GM18517 (cell line): ENCODE measurements around the gene IFI30.

ENCODE experiments used
- ATAC-seq: cut with Tn5 transposase; IDR thresholded peaks from one replicate; pipeline ENCODE4 v1.9.1; 2021; ENCODE audit warnings: mild to moderate bottlenecking, moderate library complexity; ENCODE audit not compliant: unreplicated experiment

Gene IFI30

DNA sequence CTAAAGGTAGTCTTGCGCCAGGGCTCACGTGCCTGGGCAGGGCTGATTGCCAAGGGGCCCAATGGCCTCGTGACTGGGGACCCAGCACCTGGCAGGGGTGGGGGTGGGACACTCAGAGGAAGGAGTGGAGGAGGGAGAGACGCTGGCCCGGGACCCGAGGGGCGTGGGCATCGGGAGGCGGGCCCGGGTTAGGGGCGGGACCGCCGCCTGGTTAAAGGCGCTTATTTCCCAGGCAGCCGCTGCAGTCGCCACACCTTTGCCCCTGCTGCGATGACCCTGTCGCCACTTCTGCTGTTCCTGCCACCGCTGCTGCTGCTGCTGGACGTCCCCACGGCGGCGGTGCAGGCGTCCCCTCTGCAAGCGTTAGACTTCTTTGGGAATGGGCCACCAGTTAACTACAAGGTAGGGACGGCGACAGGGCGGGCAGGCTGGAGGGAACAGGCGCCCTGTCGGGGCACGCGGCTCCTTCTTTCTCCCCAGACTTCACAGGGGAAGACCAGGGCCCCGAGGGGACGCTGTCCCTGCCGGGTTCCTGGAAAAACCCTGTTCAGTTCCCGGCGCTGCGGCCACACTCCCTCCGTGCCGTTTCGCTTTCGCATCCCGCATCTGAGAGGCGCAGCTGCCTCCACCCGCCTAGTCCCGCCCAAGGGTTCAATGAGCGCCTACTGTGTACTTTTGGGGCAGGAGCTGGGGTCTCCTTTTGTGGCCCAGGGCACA is at the start of gene IFI30:
Gene IFI30 (plus strand): TSS at position 242 of the 717 bp plus-strand sequence. CDS start 29 bp downstream, at position 271.
- peak; percentile 47 for ATAC-seq

DNA sequence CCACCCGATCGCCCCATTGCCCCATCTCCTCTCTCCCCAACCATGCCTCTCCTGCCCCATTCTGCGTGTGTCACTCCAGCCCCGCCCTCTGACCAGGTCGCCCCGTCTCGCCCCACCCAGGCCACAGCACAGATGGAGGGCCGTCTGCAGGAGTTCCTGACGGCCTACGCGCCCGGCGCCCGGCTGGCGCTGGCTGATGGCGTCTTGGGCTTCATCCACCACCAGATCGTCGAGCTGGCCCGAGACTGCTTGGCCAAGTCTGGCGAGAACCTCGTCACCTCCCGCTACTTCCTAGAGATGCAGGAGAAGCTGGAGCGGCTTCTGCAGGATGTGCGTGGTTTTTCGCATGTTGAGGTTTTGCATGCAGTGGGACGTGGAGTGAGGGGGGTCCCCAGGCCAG is 49.8 kb upstream of the IFI30 start:
- ATAC-seq, result no peak

GRCh38 chr19:18126097-18126496 is 47.5 kb upstream of the IFI30 start:
- no peak for ATAC-seq

- ATAC-seq, result no peak
Measured at GRCh38 chr19:18128044-18128443, 45.6 kb upstream of the IFI30 start.

DNA sequence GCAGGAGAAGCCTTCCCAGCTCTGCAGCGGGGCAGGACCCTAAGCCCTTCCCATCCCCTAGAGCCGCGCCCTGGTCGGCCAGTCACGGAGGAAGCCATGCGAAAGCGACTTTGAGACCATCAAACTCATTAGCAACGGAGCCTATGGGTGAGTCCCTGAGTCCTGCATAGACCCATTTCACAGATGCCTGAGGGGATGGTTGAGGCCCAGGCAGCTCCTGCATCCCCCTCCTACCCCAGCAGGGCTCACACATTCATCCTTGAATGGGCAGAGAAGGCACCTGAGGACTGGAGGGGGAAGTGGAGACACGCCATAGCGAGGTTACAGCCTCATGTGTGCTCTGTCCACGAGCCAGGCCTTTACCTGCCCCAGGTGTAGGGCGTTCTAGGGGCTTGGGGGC is 44.8 kb upstream of the IFI30 start:
- ATAC-seq, result no peak

DNA sequence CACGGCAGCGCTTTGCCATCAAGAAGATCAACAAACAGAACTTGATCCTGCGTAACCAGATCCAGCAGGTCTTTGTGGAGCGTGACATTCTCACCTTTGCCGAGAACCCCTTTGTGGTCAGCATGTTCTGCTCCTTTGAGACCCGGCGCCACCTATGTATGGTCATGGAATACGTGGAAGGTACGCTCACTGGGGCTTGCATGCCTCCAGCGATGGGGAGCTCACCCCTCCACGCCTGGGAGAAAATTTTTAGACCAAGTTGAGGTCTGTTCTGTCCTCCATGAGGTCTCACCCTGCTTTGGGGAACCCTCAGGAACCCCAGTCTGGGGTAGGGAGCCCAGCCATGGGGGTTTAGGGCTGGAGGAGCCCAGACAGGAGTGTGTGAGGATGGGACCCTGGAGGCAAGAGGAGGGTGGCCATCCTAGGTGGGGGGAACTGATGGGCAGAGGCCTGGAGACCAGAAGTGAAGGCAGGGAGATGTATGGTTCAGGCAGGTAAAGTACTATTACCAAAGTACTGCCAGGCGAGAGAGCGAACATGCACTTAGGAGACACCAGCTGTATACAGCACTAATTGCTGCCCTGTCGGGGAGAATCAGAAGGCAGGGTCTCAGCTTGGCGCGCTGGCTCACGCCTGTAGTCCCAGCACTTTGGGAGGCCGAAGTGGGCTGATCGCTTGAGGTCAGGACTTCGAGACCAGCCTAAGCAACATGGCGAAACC is 42.9 kb upstream of the IFI30 start:
- ATAC-seq, result no peak

GRCh38 chr19:18131841-18132596 is 41.6 kb upstream of the IFI30 start:
- no peak for ATAC-seq

DNA sequence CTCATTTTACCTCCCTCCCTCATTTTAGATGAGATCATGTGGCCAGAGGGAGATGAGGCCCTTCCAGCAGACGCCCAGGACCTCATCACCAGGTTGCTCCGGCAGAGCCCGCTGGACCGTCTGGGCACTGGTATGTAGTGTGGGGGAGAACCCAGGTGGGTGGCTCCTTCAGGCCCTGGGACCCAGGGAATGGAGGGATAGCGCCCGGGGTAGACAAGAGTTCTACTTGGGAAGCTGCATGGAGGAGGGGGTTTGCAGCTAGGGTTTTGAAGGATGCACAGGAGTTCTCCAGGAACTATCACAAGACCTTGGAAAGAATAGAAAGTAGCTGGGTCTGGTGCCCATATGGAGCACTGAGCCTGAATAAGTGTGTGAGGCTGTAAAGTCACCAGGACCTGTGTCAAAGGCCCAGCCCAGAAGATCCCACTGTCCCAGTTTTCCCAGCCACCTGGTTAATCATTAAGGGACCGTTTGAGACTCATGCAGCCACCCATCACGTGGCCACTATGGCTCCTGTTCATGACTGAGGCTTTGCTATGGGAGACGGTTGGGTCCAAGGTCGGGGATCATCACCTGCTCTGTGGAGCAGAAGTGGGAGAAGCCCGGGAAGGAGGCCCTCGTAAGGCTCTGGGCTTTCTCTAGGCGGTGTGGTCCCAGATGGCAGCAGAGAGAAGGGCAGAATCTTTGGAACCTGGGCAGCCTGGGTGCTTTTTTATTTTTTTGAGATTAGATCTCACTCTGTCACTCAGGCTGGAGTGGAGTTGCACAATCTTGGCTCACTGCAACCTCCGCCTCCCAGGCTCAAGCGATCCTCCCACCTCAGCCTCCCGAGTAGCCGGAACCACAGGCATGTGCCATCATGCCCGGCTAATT is 37.7 kb upstream of the IFI30 start:
- no peak for ATAC-seq

DNA sequence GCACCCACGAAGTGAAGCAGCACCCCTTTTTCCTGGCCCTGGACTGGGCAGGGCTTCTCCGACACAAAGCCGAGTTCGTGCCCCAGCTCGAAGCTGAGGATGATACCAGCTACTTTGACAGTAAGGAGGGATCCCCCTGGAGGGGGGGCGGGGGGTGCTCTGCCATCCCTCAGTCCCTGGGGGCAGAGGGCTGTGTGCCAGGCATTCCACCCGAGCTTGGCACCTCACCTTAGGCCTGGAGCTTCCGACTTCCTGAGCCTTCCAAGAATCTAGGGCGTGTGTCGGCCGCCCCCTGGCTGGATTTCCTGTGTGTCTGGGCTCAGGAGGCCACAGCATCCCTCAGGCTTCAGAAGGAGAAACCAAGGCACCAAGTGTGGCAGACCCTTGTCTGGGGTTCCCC is 36.4 kb upstream of the IFI30 start:
- no peak for ATAC-seq

- ATAC-seq, result no peak
Measured at GRCh38 chr19:18137657-18138339, 35.8 kb upstream of the IFI30 start.

DNA sequence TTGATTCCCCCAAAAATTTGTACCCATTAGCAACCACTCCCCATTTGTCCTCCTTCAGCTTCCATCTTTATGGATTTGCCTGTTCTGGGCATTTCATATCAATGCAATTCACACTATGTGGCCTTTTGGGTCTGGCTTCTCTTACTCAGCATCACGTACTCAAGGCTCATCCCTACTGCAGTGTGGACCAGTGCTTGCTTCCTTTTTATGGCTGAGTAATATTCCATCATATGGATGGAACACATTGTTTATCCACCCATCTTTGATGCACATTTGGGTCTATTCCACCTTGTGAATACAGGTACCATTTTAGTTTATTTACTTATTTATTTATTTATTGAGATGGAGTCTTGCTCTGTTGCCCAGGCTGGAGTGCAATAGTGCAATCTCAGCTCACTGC is 33.1 kb upstream of the IFI30 start:
- no peak for ATAC-seq

- no peak for ATAC-seq
Measured at GRCh38 chr19:18141031-18141430, 32.6 kb upstream of the IFI30 start.

DNA sequence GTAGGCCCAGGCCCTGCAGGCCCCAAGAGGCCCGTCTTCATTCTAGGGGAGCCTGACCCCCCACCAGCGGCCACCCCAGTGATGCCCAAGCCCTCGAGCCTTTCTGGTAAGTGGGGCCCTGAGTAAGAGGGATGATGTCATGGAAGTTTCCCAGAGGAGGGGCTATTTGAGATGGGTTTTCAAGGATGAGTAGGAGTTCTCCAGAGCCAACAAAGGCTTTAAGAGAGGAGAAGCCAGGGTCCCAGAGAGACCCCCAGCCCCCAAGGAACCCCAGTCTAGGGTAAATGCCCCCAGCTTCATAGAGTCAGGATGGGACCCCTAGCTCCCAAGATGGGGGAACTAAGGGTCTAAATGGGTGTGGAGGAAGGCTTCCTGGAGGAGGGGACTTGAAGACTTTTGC is 29.7 kb upstream of the IFI30 start:
- ATAC-seq, result no peak

DNA sequence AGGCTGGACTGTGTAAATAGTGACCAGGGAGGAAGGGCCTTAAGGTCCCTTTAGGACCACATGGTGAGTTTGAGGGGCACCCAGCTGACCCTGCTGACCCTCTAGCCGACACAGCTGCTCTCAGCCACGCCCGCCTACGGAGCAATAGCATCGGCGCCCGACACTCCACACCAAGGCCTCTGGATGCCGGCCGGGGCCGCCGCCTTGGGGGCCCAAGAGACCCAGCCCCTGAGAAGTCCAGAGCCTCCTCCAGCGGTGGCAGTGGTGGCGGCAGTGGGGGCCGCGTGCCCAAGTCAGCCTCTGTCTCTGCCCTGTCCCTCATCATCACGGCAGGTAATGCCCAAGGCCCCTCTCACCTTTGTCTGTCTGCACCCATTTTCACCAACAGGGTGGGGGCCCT is 29.3 kb upstream of the IFI30 start:
- ATAC-seq, result no peak

- ATAC-seq, result no peak
Measured at GRCh38 chr19:18144906-18145305, 28.7 kb upstream of the IFI30 start.

GRCh38 chr19:18145391-18145999 is 28.1 kb upstream of the IFI30 start:
- ATAC-seq, result no peak

- no peak for ATAC-seq
Measured at GRCh38 chr19:18147396-18147795, 26.2 kb upstream of the IFI30 start.

GRCh38 chr19:18149596-18149975 is 24.0 kb upstream of the IFI30 start:
- no peak for ATAC-seq

DNA sequence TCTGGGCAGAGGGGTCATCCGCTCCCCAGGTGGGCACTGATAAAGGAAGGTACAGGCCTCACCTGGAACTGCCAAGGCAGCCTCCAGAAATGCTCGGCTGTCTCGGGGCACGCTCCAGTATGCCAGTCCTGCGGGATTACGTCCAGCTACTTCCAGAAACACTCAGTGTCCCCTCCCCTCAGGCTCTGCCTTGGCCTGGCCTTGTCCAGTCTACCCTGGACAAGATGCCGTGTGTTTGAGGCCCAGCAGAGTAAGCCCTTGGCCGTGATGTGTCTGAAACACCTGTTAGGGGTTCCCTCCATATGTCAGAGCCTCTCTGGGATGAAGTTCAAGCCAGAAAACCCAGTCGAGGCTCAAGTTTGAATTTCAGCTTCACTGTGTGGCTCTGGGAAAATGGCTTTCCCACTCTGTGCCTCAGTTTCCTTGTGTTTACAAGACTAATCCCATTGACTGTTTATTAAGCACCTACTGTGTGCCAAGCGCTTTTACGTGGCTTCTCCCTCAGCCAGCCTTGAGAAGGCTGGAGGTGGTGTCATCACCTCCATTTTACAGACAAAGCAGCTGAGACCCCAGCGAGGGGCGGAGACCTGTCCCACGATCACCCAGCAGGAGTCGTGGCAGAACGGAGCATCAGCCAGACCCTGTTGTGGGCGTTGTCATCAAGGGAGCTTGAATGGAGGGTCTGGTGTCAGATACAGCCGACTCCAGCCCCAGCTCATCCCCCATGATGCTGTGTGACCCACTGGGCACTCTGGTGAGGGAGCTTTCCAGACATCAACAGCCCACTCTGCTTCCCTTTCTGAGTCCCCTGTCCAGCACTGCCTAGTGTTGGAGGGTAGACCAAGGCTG is 22.6 kb upstream of the IFI30 start:
- no peak for ATAC-seq
